Measurements from ENCODE around the gene FILIP1L. TPM values are rescaled to one million over a fixed set of nuclear protein-coding genes. Genes with fewer than 3 reads are reported as not detected.

FILIP1L gene
- total RNA-seq, 1 experiment from 2014 or later, result 15.5 TPM

- peaks cover 29% of the 10 kb centered on the region for H3K4me1 Mint-ChIP-seq (ENCODE audit: low read depth, unreplicated experiment)
- H3K9me3 ChIP-seq, result no peaks in the 10 kb centered on the region
- H3K27ac Mint-ChIP-seq (ENCODE audit: unreplicated experiment), result peak overlapping the region; percentile 28
- intact Hi-C loops (cut with micrococcal nuclease; ENCODE audit: unreplicated experiment), result no loop called here
- no TSS peak for BruUV-seq (replicated peaks)
- H3K4me3 ChIP-seq (ENCODE audit: low read depth, low read length), result no peak overlapping the region
- DNase-seq, result no peak
- H3K9me3 Mint-ChIP-seq (ENCODE audit: unreplicated experiment), result no peaks in the 10 kb centered on the region
- H3K4me1 ChIP-seq, result peaks cover 34% of the 10 kb centered on the region
- no peaks in the 10 kb centered on the region for H3K27me3 ChIP-seq (replicated peaks; ENCODE audit: control insufficient read depth, insufficient read depth, low read length)
- CTCF ChIA-PET, result no interaction called here
- no peaks in the 10 kb centered on the region for H3K36me3 ChIP-seq (ENCODE audit: control insufficient read depth, insufficient read depth, low read length)
- no peaks in the 10 kb centered on the region for H3K27me3 Mint-ChIP-seq (ENCODE audit: insufficient read depth, unreplicated experiment)
- POLR2A ChIA-PET, result no interaction called here
- H3K36me3 Mint-ChIP-seq (ENCODE audit: insufficient read depth, unreplicated experiment), result peaks cover 5% of the 10 kb centered on the region
- H3K4me3 Mint-ChIP-seq (ENCODE audit: unreplicated experiment), result no peak overlapping the region
- TF ChIP-seq, protein P1, sequence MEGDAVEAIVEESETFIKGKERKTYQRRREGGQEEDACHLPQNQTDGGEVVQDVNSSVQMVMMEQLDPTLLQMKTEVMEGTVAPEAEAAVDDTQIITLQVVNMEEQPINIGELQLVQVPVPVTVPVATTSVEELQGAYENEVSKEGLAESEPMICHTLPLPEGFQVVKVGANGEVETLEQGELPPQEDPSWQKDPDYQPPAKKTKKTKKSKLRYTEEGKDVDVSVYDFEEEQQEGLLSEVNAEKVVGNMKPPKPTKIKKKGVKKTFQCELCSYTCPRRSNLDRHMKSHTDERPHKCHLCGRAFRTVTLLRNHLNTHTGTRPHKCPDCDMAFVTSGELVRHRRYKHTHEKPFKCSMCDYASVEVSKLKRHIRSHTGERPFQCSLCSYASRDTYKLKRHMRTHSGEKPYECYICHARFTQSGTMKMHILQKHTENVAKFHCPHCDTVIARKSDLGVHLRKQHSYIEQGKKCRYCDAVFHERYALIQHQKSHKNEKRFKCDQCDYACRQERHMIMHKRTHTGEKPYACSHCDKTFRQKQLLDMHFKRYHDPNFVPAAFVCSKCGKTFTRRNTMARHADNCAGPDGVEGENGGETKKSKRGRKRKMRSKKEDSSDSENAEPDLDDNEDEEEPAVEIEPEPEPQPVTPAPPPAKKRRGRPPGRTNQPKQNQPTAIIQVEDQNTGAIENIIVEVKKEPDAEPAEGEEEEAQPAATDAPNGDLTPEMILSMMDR (IDR thresholded peaks at IDR 0.05; ENCODE audit: insufficient read depth in 1 of 2, low read depth in 1 of 2, low read length in 1 of 2, severe bottlenecking in 1 of 2, unreplicated experiment in 1 of 2), result no peak
These were observed 202.9 kb downstream of the FILIP1L start for GRCh38 chr3:99911433-99911832.

DNA sequence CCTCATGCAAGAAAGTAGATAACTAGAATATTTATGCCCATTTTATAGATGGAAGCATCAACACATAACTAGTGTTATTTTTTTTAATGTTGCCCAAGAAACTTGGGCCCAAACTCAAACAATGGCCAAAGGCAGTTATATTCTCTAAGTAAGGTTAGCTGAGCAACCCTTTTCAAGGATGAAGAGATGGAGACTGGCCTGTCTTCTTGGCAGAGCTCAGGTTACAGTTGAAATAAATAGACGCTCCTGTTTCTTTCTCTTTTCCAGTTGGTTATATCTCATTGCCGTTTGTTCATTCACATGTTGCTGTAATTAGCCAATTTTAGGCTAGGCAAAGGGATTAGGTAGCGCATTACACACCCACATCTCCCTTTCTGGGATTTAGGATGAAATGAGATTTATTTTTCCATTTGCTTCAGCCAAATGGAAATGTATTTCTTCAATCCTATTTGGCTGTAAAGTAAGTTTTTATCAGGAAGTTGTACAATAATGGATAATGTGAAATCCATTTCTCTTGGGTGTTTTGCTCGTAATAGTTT lies 203.5 kb downstream of the FILIP1L start:
- TF ChIP-seq, protein P1 (IDR thresholded peaks at IDR 0.05; ENCODE audit: insufficient read depth in 1 of 2, low read depth in 1 of 2, low read length in 1 of 2, severe bottlenecking in 1 of 2, unreplicated experiment in 1 of 2), result no peak
- no TSS peak for BruUV-seq (replicated peaks)
- Mint-ChIP-seq H3K9me3 (ENCODE audit: unreplicated experiment) (no peaks in the 10 kb centered on the region), H3K27me3 (ENCODE audit: insufficient read depth, unreplicated experiment) (no peaks in the 10 kb centered on the region), H3K27ac (ENCODE audit: unreplicated experiment) (peak overlapping the region; percentile 81), H3K36me3 (ENCODE audit: insufficient read depth, unreplicated experiment) (peaks cover 5% of the 10 kb centered on the region), H3K4me1 (ENCODE audit: low read depth, unreplicated experiment) (peaks cover 28% of the 10 kb centered on the region), H3K4me3 (ENCODE audit: unreplicated experiment) (peak overlapping the region; percentile 35)
- DNase-seq, result no peak
- ChIA-PET POLR2A (no interaction called here), CTCF (no interaction called here)
- no peaks in the 10 kb centered on the region for H3K9me3 ChIP-seq
- no peaks in the 10 kb centered on the region for H3K27me3 ChIP-seq (replicated peaks; ENCODE audit: control insufficient read depth, insufficient read depth, low read length)
- H3K4me1 ChIP-seq, result peaks cover 34% of the 10 kb centered on the region
- H3K4me3 ChIP-seq (ENCODE audit: low read depth, low read length), result no peak overlapping the region
- intact Hi-C loops (cut with micrococcal nuclease; ENCODE audit: unreplicated experiment), result loop anchor here (1.0 kb wide), 1 partner anchor 10 kb away; no protein-coding TSS in a partner anchor
- H3K36me3 ChIP-seq (ENCODE audit: control insufficient read depth, insufficient read depth, low read length), result no peaks in the 10 kb centered on the region

GRCh38 chr3:99909714-99910495 lies 204.4 kb downstream of the FILIP1L start:
- H3K27ac Mint-ChIP-seq (ENCODE audit: unreplicated experiment), result peak overlapping the region; percentile 81
- peak overlapping the region; percentile 35 for H3K4me3 Mint-ChIP-seq (ENCODE audit: unreplicated experiment)
- ChIA-PET POLR2A (no interaction called here), CTCF (interaction anchor here (0.7 kb wide), 1 partner anchor 407 kb away, joined by 3 read pairs; no protein-coding TSS in a partner anchor)
- no peaks in the 10 kb centered on the region for H3K9me3 Mint-ChIP-seq (ENCODE audit: unreplicated experiment)
- peaks cover 29% of the 10 kb centered on the region for H3K4me1 Mint-ChIP-seq (ENCODE audit: low read depth, unreplicated experiment)
- H3K27me3 Mint-ChIP-seq (ENCODE audit: insufficient read depth, unreplicated experiment), result no peaks in the 10 kb centered on the region
- Histone ChIP-seq H3K4me1 (peaks cover 34% of the 10 kb centered on the region), H3K4me3 (ENCODE audit: low read depth, low read length) (no peak overlapping the region), H3K9me3 (no peaks in the 10 kb centered on the region), H3K36me3 (ENCODE audit: control insufficient read depth, insufficient read depth, low read length) (no peaks in the 10 kb centered on the region), H3K27me3 (replicated peaks; ENCODE audit: control insufficient read depth, insufficient read depth, low read length) (no peaks in the 10 kb centered on the region)
- intact Hi-C loops (cut with micrococcal nuclease; ENCODE audit: unreplicated experiment), result loop anchor here (1.0 kb wide), 1 partner anchor 11 kb away; no protein-coding TSS in a partner anchor
- TF ChIP-seq, protein P1 (IDR thresholded peaks at IDR 0.05; ENCODE audit: insufficient read depth in 1 of 2, low read depth in 1 of 2, low read length in 1 of 2, severe bottlenecking in 1 of 2, unreplicated experiment in 1 of 2), result no peak
- peak in 1 of 2 experiments; percentile 55 for DNase-seq
- BruUV-seq (replicated peaks), result no TSS peak
- peaks cover 5% of the 10 kb centered on the region for H3K36me3 Mint-ChIP-seq (ENCODE audit: insufficient read depth, unreplicated experiment)
